Stomach smooth muscle (tissue), 2 donors: ENCODE measurements around the gene PHTF1.
"Not testable (repeated sequence)": the region's sequence is repeated elsewhere in the genome, so short reads cannot be mapped to it uniquely, and the experiment has no call there.

ENCODE experiments used
- H3K27ac ChIP-seq: one replicate; pipeline ENCODE4 v1.7.0; 2013; ENCODE audit warnings: mild to moderate bottlenecking, low read length, inconsistent platforms
- H3K27me3 ChIP-seq, 2 donors: one replicate each; pipeline ENCODE4 v1.7.0; 2013; ENCODE audit warnings: low read length in 2 of 2; ENCODE audit not compliant: insufficient read depth in 2 of 2, control insufficient read depth in 1 of 2
- H3K36me3 ChIP-seq, 2 donors: one replicate each; pipeline ENCODE4 v1.7.0; 2013; ENCODE audit warnings: low read length in 2 of 2; ENCODE audit not compliant: control insufficient read depth in 2 of 2, insufficient read depth in 2 of 2
- H3K4me1 ChIP-seq: one replicate; pipeline ENCODE4 v1.7.0; 2013; ENCODE audit warnings: low read length; ENCODE audit not compliant: control insufficient read depth, insufficient read depth
- H3K4me3 ChIP-seq, 2 donors: one replicate each; pipeline ENCODE4 v1.7.0; 2013; ENCODE audit warnings: low read length in 2 of 2
- H3K9ac ChIP-seq, 2 donors: one replicate each; pipeline ENCODE4 v1.7.0; 2013; ENCODE audit warnings: low read length in 2 of 2, mild to moderate bottlenecking in 1 of 2
- H3K9me3 ChIP-seq, 2 donors: one replicate each; pipeline ENCODE4 v1.7.0; 2013; ENCODE audit warnings: low read length in 2 of 2; ENCODE audit not compliant: control insufficient read depth in 2 of 2
- donor health status: healthy.
- donor health status: Pancreatic carcinoma.

PHTF1 gene

DNA sequence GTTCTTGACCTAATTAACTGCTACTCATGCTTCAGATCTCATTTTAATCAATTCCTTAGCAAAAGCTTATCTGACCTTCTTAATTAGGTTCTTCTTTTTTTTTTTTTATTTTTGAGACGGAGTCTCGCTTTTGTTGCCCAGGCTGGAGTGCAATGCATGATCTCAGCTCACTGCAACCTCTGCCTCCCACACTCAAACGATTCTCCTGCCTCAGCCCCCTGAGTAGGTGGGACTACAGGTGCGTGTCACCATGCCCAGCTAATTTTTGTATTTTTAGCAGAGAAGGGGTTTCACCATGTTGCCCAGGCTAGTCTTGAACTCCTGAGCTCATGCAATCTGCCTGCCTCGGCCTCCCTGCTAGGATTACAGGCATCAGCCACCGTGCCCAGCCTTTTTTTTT is 6.0 kb downstream of the PHTF1 start:
- H3K9ac ChIP-seq, H3K36me3 ChIP-seq, H3K9me3 ChIP-seq, H3K27ac ChIP-seq, H3K4me3 ChIP-seq, H3K4me1 ChIP-seq, H3K27me3 ChIP-seq: not testable (repeated sequence)

DNA sequence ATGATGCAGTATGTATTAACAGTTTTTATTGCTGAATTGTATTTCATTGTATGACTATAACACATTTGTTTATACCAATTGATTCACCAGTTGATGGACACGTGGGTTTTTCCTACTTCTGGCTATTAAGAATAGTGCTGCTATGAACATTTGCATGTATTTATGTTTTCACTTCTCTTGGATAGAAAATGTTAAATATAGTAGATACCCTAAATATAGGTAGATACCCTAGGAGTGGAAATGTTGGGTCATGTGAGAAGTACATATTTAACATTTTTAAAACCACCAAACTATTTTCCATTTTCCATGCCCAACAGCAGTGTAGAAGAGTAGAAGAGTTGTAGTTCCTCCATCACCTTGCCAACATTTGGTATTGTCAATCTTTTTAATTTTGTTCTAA is 7.8 kb downstream of the PHTF1 start:
- H3K4me3 ChIP-seq, result no peak overlapping the region
- H3K9ac ChIP-seq, result no peak overlapping the region
- H3K9me3 ChIP-seq, result no peaks in the 10 kb centered on the region
- no peaks in the 10 kb centered on the region for H3K27me3 ChIP-seq
- H3K36me3 ChIP-seq, result no peaks in the 10 kb centered on the region
- H3K27ac ChIP-seq, result no peak overlapping the region
- H3K4me1 ChIP-seq, result no peaks in the 10 kb centered on the region

DNA sequence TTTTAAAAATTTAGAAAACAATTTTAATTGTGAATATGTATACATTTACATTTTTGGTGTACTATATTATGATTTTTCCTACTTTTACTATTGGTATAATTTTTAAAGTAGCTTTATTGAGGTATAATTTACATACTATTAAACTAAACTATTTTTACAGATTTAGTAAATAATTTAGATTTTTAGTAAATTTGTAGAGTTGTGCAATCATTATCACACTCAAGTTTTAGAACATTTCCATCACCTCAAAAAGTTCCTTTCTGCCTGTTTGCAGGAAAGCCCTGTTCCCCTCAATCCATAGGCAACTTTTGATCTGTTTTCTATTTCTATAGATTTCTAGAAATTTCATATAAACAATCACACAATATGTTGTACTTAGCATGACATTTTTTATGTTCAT is 8.2 kb downstream of the PHTF1 start:
- no peak overlapping the region for H3K4me3 ChIP-seq
- H3K36me3 ChIP-seq, result no peaks in the 10 kb centered on the region
- no peak overlapping the region for H3K27ac ChIP-seq

DNA sequence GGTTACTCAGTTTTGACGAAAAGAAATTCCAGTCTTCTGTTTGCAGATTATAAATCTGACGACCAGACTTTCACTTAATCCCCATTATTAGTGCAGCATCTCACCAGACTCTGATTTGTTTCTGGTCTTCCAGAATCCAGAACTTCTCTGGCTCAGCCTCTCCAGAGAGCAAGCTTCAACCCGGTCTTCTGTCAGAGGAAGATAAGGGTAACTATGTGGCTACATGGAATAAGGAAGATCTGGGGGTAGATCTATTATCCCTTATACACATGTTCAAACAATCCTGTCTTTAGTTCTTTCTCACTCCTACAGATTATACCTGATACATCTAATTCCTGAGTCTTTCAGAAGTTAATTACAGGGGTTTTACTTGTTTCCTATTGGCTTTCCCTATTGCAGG is 9.9 kb downstream of the PHTF1 start:
- no peaks in the 10 kb centered on the region for H3K4me1 ChIP-seq
- H3K9ac ChIP-seq, result no peak overlapping the region
- no peaks in the 10 kb centered on the region for H3K27me3 ChIP-seq
- no peaks in the 10 kb centered on the region for H3K9me3 ChIP-seq
- H3K27ac ChIP-seq, result no peak overlapping the region
- H3K4me3 ChIP-seq, result no peak overlapping the region
- no peaks in the 10 kb centered on the region for H3K36me3 ChIP-seq

More for the DNA sequence above, 8.2 kb downstream of the PHTF1 start:
- Histone ChIP-seq H3K4me1 (no peaks in the 10 kb centered on the region), H3K27me3 (no peaks in the 10 kb centered on the region), H3K9ac (no peak overlapping the region), H3K9me3 (no peaks in the 10 kb centered on the region)

DNA sequence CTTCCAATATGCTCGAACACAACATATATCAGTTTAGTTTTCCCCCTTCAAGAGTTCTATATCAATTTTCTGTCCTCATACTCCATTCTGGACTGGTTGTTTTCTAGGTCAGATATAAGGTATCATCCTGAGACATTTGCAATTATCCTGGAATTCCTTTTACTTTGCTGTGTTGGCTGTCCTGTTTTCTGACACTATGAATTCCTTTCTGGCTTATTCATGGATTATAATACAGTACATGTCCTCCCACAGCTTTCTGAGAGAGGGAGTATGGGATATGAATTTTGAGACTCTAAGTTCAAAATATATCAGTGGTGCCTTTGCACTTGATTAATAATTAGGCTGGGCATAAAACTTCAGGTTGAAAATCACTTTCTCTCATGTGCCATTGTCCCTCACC is 11.9 kb downstream of the PHTF1 start:
- Histone ChIP-seq H3K9me3 (no peaks in the 10 kb centered on the region), H3K36me3 (no peaks in the 10 kb centered on the region), H3K27me3 (no peaks in the 10 kb centered on the region), H3K4me1 (no peaks in the 10 kb centered on the region), H3K27ac (no peak overlapping the region), H3K9ac (no peak overlapping the region), H3K4me3 (no peak overlapping the region)

DNA sequence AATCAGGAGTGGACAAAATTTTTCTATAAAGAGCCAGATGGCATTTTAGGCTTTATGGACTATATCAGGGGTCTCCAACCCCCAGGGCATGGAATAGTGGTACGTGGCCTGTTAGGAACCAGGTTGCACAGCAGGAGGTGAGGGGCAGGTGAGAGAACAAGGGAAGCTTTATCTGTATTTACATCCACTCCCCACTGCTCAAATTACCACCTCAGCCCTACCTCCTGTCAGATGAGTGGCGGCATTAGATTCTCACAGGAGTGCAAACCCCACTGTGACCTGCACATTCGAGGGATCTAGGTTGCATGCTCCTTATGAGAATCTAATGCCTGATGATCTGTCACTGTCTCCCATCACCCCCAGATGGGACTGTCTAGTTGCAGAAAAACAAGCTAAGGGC is 13.9 kb downstream of the PHTF1 start:
- Histone ChIP-seq H3K27me3 (no peaks in the 10 kb centered on the region), H3K9me3 (no peaks in the 10 kb centered on the region), H3K9ac (no peak overlapping the region), H3K36me3 (no peaks in the 10 kb centered on the region), H3K4me1 (no peaks in the 10 kb centered on the region), H3K4me3 (no peak overlapping the region), H3K27ac (no peak overlapping the region)

DNA sequence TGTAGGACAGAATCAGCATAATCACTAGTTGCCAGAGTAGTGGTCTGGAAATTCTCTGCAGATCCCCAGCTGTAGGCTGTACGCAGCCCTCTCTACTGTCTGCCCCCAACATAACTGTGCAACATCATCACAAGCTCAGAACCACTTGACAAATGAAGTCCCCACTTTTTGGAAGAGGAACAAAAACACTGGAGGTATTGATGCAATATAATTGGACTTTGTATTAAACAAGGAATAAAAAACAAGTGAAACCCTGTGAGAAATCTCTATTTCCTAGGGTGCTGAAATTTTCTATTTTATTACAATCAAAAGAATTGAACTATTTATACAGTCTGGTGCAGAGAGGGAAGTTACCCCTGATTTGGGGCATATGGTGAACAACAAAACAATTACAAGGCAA is 15.2 kb downstream of the PHTF1 start:
- Histone ChIP-seq H3K4me1 (no peaks in the 10 kb centered on the region), H3K27me3 (no peaks in the 10 kb centered on the region), H3K9me3 (no peaks in the 10 kb centered on the region), H3K4me3 (no peak overlapping the region), H3K27ac (no peak overlapping the region), H3K36me3 (no peaks in the 10 kb centered on the region), H3K9ac (no peak overlapping the region)

DNA sequence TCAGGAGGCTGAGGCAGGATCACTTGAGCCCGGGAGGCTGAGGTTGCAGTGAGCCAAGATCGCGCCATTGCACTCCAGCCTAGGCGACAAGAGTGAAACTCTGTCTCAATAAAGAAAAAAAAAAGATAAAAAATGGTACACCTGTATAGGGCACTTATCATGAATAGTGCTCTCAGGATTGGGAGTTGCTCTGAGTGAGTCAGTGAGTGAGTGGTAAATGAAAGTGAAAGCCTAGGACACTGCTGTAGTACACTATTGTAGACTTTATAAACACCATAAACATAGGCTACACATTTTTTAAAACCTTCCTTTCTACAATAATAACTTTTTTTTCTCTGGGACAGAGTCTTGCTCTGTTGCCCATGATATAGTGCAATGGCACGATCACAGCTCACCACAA is 16.8 kb downstream of the PHTF1 start:
- H3K4me1 ChIP-seq, result no peaks in the 10 kb centered on the region
- H3K36me3 ChIP-seq, result peaks cover 0 to under 1% of the 10 kb centered on the region in 2 donors
- H3K9me3 ChIP-seq, result no peaks in the 10 kb centered on the region
- no peak overlapping the region for H3K9ac ChIP-seq
- no peaks in the 10 kb centered on the region for H3K27me3 ChIP-seq
- no peak overlapping the region for H3K27ac ChIP-seq
- no peak overlapping the region for H3K4me3 ChIP-seq

DNA sequence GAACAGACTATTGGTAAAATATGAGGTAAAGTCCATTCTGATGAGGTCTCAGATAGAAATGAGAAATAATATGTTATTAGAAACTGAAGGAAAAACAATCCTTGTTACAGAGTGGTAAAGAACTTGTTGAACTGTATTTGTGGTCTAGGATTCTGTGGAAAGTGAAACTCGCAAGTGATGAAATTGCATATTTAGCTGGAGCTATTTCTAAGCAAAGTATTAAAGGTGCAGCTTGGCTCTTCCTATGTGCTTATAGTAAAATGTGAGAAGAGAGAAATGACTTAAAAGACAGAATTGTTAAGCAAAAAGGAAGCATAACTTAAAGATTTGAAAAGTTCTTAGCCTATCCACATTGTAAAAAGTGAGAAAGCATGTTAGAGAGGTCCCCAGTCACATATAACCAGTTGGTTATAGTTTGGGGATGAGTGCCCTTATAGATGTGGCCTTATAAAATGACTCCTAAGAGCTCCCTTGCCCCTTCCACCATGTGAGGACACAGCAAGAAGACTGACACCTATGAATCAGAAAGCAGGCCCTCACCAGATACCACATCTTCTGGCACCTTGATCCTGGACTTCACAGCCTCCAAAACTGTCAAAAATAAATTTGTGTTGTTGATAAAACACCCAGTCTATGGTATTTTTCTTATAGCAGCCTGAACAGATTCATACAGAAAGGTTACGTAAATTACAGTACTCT is 24.8 kb downstream of the PHTF1 start:
- no peaks in the 10 kb centered on the region for H3K9me3 ChIP-seq
- H3K27me3 ChIP-seq, result no peaks in the 10 kb centered on the region
- no peak overlapping the region for H3K27ac ChIP-seq
- H3K36me3 ChIP-seq, result peaks cover 4% of the 10 kb centered on the region in 2 donors
- H3K4me1 ChIP-seq, result no peaks in the 10 kb centered on the region
- H3K9ac ChIP-seq, result no peak overlapping the region
- no peak overlapping the region for H3K4me3 ChIP-seq

DNA sequence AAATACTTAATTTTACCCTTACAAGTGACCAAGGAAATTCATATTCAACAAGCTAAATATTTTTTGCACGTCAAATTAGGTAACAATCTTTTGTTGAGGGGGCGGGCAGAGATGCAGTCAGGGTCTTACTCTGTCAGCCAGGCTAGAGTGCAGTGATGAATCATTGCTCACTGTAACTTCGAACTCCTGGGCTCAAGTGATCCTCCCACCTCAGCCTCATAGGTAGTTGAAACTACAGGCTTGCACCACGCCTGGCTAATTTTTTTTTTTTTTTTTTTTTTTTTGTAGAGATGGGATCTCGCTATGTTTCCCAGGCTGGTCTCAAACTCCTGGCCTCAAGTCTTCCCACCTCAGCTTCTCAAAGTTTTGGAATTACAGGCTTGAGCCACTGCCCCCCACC is 26.5 kb downstream of the PHTF1 start:
- Histone ChIP-seq H3K4me3 (no peak overlapping the region), H3K9ac (no peak overlapping the region), H3K27ac (no peak overlapping the region), H3K4me1 (no peaks in the 10 kb centered on the region), H3K9me3 (no peaks in the 10 kb centered on the region), H3K36me3 (peaks cover 4% of the 10 kb centered on the region in 2 donors), H3K27me3 (no peaks in the 10 kb centered on the region)

DNA sequence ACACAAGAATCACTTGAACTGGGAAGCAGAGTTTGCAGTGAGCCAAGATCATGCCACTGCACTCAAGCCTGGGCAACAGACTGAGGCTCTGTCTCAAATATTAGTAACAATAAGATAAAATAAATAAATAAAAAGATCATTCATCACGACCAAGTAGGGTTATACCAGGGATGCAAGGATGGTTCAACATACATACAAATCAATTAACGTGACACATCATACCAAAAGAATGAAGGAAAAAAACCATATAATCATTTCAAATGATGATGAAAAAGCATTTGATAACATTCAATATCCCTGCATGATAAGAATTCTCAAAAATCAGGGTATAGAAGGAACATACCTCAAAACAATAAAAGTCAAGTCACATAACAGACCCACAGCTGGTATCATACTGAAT is 38.3 kb downstream of the PHTF1 start:
- Histone ChIP-seq H3K4me3 (no peak overlapping the region), H3K9me3 (no peaks in the 10 kb centered on the region), H3K36me3 (peaks cover 3 to 4% of the 10 kb centered on the region in 2 donors), H3K4me1 (no peaks in the 10 kb centered on the region), H3K27me3 (no peaks in the 10 kb centered on the region), H3K27ac (no peak overlapping the region), H3K9ac (no peak overlapping the region)
